CD4-positive, alpha-beta T cell treated with Interleukin-6 for 4 hours (primary cell): Measurements from ENCODE around the gene KCNIP4.
"Not testable (repeated sequence)": the region's sequence is repeated elsewhere in the genome, so short reads cannot be mapped to it uniquely, and the experiment has no call there.

Experiments used
- DNase-seq: peaks from one replicate; pipeline ENCODE4 v3.0.0-alpha.2; 2020; ENCODE audit warnings: mixed read lengths

KCNIP4 gene

DNA sequence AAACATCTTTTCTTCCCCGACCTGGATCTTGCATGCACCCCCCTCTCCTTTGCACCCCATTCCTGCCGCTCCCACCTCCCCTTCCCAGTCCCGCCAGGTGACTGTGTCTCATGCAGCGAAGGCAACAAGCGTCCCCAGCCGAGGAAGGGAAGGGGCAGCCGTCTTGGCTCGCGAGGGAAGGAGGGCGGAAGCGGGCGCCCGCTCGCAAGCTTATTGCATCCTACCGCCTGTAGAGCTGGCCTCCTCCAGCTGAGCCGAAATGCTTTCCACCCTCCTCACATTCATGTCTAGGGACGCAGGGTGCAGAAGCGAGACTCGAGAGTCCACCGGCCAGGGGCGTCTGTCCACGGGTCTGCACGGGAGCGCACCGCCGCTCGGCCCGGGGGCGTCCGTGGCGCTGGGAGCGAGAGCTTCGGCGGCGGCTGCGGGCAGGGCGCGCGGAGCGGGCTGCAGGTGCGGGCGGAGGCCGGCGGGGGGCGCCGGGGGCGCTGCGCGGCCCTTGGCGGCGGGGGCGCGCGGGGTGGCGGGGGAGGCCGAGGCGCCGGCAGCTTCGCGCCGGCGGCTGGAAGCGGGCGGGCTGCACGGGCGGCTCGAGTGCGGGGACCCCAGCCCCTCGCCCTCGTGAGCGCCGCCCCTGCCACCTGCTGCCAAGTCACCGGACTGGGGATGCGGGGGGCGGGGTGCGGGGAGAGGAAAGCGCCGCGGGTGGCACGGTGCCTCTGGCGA is at the start of gene KCNIP4:
TSS of gene KCNIP4 (minus strand) at position 426 of the 726 bp plus-strand sequence.
- no peak for DNase-seq

DNA sequence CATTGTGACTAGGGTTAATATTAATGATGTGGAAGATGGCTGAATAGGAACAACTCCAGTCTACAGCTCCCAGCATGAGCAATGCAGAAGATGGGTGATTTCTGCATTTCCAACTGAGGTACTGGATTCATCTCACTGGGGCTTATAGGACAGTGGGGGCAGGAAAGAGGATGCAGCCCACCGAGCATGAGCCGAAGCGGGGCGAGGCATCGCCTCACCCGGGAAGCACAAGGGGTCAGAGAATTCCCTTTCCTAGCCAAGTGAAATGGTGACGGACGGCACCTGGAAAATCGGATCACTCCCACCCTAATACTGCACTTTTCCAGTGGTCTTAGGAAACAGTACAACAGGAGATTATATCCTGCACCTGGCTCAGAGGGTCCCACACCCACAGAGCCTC is 48.0 kb upstream of the KCNIP4 start:
- not testable (repeated sequence) for DNase-seq

DNA sequence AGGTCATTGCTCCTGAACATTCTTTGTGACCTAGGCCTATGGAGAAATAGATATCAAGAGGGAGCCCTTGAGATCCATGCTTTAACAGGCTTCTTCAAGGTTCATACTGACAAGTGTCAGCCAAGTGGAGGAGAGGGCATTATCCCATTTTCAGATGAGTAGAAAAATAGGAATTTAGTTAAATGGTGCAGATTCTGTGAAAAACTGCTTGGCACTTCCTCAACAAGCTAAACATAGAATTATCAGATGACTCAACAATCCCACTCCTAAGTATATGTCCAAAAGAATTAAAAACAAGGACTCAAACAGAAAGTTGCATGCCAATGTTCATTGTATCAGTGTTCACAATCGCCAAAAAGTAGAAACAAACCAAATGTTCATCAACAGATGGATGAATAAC is 43.8 kb upstream of the KCNIP4 start:
- DNase-seq = no peak

DNA sequence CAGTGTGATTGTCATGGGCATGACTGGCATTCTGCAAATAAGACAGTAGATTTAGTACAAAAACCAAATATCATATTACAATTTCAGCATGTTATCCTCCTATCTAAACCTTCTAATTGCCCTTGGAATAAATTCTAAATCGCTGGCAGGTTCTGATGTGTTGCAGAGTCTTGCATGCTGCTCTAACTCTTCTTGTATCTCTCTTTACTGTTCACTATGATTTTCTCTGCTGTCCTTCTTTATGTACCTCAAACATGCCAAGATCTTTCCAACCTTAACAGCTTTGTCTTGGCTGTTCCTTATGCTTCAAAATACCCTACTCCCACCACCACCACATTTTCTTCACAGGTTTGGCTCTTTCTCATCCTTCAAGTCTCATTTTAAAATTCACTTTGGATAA is 43.0 kb upstream of the KCNIP4 start:
- DNase-seq = no peak

DNA sequence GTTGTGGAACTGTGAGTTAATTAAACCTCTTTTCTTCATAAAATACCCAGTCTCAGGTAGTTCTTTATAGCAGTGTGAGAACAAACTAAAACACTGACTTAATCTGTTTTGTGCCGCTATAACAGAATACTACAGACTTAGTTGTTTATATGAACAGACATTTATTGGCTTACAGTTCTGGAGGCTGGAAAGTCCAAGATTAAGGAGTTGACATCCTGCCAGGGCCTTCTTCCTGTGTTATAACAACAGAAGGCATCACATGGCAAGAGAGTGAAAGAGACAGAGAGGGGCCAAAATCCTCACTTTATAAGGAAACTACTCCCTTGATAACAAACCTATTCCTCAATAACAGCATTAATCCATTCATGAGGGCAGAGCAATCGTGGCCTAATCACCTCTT is 42.5 kb upstream of the KCNIP4 start:
- DNase-seq = no peak

DNA sequence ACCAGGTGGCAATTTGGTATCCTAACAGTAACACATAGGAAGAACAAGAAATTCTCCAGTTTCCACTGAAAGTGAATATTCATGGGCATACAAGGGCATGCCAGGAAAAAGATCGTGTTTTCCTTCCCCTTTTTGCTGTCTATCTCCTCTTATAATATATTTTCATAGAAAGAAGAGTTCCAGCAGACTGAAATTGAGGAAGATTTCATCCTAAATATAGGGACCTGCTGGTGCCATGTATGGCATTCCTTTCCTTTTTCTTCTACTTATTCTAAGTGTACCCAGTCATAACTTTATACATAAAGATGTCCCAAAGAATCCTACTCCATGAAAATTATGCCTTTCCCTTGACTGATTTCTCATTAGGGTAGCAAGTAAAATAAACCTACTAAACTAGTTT is 40.8 kb upstream of the KCNIP4 start:
- no peak for DNase-seq

DNA sequence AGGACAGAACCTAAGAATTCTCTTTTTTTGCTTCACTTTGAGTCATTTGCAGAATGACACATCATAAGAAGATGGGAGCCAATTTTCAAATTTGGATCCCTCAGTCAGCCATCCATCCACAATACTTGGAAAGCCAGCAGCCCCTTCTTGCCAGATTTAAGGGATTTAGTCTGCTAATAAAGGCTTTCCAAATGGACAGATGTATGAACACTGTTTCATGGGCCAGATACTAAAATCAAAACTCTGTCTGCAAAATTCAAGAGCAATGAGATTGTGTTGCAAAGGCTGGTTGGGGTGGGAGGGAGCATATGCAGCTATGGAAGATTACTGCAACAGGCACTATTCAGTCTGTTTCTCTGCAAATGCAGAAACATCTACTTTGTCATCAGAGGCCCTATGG is 37.7 kb upstream of the KCNIP4 start:
- no peak for DNase-seq

DNA sequence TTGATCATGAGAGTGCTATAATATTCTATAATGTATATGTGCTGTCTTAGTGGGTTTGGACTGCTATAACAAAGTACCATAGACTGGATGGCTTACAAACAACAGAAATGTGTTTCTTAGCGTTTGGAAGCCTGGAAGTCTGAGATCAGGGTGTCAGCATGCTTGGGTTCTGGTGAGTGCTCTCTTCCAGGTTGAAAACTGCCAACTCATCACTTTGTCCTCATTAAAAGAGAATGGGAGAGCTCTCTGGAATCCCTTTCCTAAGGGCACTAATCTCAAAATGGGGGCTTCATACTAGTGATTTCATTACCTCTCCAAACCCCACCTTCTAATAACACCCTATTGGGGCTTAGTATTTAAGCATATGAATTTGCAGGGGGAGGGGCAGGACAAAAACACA is 33.5 kb upstream of the KCNIP4 start:
- no peak for DNase-seq

DNA sequence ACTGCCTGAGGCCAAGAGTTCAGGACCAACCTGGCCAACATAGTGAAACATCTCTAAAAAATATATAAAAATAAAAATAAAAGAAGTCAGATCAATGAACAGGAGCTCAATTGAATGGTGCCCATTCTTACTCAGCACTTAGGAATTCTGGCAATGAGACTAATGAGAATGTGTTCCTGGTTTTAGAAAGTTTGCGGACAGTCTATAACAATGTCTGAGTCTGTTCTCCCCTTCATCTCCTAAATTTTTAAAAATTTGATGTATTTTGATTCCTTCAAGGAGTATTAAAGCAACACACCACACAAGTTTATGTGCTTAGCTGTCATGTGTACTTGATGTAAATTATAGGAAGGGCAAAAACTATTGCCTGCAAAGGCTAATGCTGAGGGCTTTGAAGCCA is 30.6 kb upstream of the KCNIP4 start:
- no peak for DNase-seq

DNA sequence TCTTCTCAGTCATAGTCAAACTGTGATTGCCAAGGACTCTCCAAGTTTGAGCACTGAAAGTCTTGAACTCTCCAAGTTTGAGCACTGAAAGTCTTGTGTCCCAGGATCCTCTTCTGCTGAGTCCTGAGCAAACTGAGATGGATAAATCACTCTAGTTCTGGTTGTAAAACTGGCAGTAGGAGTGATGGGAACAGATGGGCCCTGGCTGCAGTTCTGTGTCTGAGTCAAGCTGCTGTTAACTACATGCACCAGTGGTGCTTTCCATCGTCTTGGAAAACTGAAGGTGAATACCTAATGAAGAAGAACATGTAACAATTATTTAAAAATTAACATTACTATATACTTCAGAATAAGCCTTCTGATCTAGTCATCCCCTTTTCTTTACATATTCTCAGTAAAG is 27.6 kb upstream of the KCNIP4 start:
- DNase-seq = no peak

DNA sequence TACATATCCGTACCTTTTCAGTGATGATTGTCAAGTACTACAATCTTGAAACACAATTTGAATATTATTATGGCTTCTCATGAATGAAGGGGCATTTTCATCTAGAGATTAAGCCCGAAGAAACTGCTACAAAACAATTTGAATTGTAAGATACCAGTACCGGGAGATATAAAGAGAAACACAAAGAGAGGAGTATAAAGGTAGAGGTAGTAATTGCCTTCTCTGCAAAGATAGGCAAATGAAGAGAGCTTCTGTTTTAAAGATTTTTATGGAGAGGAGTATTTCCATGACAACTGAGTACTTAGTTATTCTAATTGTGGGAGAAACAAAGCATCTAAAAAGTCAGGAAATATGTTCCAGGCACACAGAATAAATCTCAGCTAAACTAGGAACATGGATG is 25.3 kb upstream of the KCNIP4 start:
- DNase-seq = no peak

DNA sequence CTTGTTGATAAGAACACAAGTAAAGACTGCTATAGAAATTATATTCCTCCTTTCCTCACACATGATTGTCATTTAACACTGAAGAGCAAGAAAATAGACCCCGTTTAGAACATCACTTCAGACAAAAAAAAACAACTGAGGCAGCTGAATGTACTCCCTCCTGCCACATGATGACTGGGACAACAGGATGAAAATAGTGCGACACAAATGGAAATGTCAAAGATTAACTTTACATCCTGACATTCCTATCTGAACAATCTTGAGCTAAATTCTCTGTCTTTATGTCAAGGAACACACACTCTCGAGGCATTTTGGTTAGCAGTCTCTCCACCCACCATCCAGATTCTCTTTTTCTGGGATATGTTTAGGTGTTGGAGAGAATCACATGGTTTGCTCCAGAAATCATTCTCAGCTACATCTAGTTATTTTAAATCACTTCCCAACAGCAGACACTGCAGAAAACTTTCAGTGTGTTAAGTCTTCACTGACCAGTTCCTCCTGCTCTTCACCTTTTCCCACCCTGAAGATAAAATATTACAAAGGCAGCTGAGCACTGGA is 16.3 kb upstream of the KCNIP4 start:
- no peak for DNase-seq

DNA sequence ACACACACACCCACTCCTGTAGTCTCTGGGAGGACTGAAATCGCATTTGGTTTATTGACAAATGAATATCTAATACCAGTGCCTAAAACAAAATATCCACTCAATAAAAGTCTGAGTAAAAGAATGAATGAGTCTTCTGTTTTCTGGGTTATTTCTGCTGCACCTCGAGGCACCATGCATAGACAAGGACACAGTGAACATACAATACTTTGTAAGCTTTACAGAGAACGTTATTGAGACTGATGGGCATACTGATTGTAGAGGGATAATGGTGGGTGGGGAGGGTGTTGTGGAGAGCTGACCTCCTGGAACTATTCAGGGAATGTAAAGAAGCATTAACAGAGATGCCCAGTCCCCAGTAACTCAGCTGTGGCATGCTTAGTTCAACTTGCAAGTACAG is 14.1 kb upstream of the KCNIP4 start:
- no peak for DNase-seq

DNA sequence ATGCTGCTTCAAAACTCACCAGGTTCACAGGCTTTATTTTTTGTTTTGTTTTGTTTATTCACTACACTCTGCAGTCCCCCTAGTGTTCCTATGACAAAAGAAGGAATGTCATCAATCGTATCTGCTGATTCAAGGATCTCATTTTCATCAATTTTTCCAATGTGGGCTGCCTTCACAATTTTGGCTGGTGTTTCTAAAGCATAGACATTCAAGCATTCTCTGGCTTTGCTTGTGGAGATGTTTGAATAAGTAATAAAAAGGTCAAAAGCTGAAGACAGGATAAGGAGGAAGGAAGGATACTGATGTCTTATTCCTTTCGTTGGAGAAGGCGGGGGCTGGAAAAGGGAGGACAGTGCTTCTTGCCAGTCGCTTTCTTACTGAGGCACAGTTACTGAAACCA is 12.2 kb upstream of the KCNIP4 start:
- no peak for DNase-seq

DNA sequence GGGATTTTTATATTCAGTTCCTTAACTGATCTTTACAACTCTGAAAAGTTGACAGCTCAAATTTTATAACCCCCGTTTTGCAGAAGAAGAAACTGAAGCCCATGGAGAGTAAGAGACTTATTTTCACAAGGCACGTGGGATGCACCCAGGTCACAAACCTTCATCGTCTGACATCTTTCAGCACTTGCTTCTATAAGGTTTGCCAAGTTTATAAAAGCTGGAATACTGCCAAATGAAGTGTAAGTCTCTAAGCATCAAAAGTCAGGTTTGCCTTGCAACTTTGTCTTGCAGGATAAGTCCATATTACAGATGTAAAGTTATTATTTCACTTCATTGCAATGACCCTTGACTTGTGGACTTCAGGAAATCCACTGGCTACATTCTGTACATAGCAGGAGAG is 6.3 kb upstream of the KCNIP4 start:
- no peak for DNase-seq

DNA sequence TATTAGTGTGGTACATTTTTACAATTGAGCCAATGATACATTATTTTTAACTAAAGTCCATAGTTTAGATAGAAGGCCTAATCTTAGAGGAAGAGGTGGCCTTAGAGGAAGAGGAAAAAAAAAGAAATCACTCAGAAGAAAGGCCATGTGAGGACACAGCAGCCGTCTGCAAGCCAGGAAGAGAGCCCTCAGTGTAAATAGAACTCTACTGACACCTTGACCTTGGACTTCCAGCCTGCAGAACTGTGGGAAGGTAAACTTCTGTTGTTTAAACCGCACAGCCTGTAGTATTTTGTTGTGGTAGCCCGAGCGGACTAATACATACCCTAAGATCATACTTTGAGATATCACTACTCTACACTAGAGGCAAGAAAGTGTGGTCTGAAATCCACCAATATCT is 5.1 kb upstream of the KCNIP4 start:
- DNase-seq = no peak

DNA sequence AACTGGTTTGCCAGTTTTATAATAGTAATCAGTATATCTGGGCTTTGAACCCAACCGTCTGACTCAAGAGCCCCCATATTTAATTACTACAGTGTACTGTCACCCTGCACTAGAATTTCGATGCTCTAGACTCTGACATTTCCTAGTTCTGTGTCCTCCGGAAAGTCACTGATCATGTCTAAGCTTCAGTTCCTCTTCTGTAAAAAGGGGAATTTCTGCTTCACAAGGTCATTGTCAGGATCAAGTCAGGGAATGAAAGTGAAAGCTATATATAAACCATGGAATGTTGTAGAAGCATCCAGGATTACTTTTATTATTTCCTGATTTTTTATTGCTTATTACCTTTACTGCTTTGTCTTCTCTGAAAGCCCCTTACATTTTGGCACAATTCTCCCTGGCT is 4.0 kb upstream of the KCNIP4 start:
- DNase-seq = no peak

DNA sequence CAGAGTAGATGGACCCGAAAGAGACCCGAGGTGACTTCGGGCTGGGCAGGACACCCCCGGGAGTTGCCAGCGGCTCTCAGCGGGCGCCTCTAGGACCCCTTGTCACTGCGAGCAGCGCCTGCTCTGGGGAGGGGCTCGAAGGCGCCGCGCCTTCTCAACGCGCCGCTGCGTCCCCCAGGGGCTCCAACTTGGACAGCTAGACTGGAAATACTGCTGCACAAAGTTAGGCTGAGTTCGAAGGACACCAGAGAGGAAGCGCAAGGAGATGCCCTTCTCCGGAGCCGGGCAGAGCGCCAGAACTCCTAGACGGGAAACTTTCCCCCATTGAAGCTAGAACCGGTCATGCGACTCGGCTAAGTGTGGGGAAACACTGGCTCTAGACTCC is 493 bp upstream of the KCNIP4 start:
- no peak for DNase-seq

DNA sequence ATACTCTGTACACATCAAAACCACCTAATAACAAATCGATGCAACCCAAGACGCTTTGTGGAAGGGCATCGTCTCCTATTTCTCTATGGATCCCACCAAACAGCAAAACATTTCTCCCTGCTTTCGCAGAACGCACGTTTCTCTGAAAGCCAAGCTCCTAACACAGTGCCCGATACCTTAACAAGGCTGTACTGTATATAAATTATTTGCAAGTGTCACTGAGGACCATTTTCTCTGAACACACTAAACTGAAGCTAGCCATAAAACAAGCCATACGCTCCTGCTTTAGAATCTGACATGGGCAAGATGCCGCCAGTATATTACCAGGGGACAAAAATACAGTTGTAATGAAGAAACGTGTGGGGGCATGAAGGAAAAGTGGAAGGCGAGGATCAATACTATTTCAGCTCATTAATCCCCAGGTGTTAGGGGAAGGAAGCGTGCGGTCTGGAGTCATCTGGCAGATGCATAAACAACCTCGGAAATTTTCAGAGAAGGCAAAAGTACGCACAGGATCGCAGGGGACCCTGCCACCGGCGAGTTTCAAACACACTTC is 703 bp downstream of the KCNIP4 start:
- DNase-seq = no peak

DNA sequence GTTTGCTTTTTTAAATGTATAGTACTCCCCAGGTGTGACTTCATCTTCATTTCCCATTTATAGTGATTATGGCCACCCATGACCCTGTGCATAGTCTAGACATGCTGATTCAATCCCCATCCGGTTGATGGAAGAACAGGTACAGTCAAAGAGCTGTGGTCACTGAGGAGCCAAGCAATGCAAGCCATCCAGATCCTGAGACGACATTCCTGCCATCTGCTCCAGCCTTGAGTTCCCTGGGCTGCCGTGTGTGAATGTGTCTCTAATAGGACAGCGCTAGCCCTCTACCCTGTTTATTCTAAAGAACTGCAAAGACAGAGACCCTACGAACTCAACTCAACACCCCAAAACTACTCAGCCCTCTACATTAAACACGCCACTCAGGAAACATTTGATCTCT is 1.7 kb downstream of the KCNIP4 start:
- DNase-seq = no peak

DNA sequence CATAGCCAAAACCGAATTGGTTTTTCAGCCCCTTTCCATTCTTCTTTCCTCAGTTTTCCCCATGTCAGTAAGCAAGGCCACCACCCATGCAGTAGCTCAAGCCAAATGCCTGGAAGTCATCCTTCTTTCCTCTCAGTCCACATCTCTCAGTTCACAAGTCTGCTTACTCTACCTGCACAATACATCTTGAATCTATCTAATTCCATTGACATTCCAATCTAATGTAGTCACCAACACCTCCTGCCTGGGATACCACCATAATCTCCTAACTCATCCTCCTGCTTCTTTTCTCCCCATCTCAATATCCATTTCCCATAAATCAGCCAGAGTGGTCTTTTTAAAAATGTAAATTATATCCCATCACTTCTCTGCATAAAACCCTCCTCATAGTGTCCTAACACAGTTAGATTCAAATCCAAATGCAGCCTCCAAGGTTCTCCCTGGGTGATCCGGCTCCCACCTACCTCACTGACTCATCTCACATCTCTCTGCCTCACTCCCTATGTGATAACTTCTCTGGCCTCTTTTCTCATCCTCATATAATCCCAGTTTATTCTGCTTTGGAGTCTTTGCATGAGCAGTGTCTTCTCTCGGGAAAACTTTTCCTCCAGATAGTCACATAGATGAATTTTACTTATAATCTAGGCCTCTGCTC is 26.9 kb downstream of the KCNIP4 start:
- no peak for DNase-seq

DNA sequence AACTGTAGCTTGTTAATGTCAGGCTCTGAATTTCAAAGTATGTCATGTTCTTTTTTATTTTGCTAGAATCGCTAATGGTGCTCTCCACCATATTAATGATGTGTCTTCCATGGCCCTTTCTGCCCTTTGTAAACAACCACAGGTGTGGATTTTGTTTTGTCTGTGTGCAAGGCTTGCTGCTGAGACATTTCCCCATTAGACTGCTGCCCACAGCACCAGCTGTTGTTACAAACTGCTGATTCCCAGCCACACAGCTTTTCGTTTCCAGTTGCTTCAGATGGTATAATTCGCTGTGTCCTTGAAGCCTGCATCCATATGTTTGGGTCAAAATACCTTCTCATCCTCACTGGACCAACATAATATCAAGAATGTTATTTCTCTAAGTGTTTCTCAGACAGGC is 32.8 kb downstream of the KCNIP4 start:
- no peak for DNase-seq

DNA sequence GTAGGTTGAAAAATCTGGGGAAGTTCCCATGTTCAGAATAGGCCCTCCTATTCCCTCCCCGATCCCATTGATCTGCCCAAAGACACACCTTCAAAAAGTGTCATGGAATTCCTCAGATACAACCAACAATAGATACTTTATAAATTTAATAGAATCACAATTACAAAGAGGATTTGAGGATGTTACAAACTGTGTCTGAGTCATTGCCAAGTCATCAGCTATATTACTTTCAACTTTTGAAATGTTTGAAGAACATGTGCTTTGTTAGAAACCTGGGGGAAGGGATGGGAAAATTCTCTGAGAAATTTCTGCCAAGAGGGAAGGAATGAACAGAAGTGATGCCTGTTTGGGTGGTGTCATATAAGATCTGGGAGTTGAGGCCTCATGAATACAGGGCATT is 46.7 kb downstream of the KCNIP4 start:
- DNase-seq = no peak

DNA sequence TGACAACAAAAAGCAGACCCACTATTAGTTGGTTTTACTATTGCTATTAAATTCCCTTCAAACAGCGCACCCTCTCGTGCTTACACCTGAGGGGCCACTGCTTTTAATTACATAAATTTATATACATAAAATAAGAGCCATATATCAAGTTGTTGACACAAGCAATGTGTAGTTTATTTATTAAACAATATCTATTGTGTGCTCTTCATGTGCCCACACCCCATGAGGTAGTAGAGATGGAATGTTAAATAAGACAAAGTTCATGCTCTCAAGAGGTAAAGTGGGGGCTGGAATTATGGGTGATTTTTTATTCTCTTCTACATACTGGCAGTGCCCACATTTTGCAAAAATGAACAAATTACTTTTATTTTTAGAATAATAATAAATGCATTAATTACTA is 47.3 kb downstream of the KCNIP4 start:
- DNase-seq = no peak
